H4 (cell line): ENCODE data around the gene KANK2. TPM values are rescaled to one million over a fixed set of nuclear protein-coding genes. Genes with fewer than 3 reads are reported as not detected.

Experiments used
- DNase-seq: peaks from one replicate; pipeline ENCODE4 v3.0.0-alpha.2; 2015; ENCODE audit warnings: low spot score
- total RNA-seq: library from RNA; depleted of rRNA; stranded (reverse); fragments of >200 nt; shearing (Covaris generic); gene quantifications from 2 replicates; pipeline ENCODE4 v1.2.3, GENCODE V29; 2014; rRNA removed

KANK2 gene
- total RNA-seq: 63.8 and 79.8 TPM in 2 replicates

GRCh38 chr19:11197291-11198174 lies at the start of gene KANK2:
Gene KANK2 (minus strand): TSS chr19:11197545. CDS start chr19:11194511, 3,034 bp downstream.
- peak; percentile 60 for DNase-seq

DNA sequence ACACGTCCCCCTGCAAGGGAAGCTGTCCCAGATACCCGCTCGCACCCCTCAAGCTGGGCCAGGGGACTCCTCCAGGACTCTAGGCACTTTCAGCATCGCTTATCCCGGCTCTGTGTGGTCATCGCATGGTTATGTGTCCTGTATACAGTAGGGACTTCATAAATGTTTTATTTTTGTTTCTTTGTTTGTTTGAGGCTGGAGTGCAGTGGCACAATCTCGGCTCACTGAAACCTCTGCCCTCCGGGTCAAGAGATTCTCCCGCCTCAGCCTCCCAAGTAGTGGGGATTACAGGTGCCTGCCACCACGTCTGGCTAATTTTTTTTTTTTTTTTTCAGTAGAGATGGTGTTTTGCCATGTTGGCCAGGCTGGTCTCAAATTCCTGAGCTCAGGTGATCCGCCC lies 49.6 kb upstream of the KANK2 start:
- DNase-seq: no peak

- no peak for DNase-seq
These were observed 47.7 kb upstream of the KANK2 start for GRCh38 chr19:11244846-11245589.

DNA sequence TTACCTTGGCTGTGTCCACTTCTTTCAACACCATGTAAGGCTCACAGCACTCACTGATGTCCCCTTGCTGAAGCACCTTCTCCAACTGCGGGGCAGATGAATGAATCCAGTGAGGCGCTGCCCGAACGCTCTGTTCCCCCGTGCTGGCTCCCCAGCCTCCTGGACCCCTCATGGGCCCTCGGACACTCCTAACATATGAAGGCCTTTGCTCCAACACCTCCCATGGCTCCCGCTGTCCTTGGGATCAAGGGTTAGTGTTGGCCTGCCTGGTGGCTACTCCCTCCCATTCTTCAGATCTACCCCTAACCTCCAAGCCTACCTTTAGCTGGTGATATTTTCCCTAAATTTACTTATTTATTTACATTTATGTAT lies 46.4 kb upstream of the KANK2 start:
- DNase-seq: no peak

DNA sequence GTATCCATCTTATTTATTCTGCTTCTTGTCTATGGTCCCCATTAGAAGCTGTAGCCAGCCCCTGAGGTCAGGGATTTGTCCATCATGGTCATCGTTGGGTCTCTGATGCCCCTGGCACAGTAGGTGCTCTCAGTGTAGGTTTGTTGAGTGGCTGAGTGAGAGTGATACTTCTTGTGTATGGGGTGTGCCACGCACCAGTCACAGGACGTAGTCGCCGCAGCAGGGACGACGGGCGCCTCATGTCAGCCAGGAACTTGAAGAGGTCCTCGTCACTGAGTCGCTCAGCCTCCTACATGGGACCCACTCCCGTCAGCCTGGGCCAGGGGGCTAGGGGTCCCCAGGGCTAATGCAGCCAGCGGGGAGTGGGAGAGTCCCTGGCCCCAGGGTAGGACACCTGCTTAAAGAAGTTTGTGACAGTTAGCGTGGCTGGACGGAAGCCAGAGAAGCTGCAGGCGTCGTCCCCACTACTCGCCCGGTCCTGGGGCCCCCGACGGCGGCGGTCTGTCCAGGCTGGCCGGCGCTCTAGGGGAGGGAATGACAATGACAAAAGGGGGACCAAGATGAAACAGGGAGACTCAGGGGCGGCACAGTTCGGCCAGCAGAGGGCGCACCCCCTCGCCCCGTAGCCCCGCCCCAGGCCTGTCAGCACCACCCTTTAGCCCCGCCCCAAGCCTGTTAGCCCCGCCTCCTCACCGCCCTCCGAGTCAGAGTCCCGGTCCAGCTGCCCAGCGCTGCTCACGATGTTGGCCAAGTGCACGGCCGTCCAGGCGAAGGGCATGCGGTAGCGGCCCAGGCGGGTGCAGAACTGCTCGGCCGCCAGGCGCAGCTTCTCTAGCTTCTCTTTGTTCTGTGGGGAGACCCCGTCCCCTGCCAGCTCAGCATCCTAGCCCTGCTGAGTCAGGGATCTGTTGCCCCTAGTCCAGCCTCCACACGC lies 45.8 kb upstream of the KANK2 start:
- DNase-seq: peak; percentile 69

DNA sequence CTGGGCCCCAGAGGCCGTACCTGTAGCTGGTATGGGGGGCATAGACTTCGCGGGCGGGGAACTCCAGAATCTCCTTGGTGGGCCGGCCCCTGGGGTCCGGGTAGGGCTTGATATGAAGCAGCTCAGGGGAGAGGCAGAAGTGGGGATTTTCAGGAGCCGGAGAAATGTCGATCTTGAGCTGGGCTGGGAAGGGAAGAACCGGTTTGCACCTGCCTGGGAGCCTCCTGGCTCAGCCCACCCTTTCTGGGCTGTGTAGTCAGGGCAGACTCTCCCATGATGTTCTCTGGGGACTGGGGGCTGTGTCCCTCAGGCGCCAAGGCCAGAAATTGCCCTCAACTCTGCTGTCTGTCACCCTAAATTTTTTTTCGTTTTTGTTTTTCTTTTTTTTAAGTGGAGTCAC lies 44.7 kb upstream of the KANK2 start:
- no peak for DNase-seq

GRCh38 chr19:11240008-11240444 lies 42.7 kb upstream of the KANK2 start:
- no peak for DNase-seq

DNA sequence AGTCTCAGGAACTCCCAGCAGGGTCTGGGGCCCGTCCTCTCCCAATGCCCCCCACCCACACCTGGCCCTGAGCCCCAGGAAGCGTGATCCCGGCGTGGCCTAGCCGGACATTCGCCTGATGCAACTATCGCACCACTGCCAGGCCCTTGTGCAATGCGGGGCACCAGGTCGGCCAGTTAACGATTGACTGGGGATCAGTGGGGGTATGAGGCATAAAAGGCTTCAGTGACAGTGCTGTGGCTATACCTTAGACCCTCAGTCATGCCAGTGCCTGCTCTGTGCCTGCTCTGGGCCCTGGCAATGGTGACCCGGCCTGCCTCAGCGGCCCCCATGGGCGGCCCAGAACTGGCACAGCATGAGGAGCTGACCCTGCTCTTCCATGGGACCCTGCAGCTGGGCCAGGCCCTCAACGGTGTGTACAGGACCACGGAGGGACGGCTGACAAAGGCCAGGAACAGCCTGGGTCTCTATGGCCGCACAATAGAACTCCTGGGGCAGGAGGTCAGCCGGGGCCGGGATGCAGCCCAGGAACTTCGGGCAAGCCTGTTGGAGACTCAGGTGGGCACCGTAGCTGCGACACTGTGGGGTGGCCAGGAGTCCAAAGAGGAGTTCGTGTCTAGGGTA lies 42.1 kb upstream of the KANK2 start, which contains the start of gene ANGPTL8:
Gene ANGPTL8 (plus strand): TSS at position 243 of the 624 bp plus-strand sequence. CDS start 19 bp downstream, at position 262.
- DNase-seq: no peak

DNA sequence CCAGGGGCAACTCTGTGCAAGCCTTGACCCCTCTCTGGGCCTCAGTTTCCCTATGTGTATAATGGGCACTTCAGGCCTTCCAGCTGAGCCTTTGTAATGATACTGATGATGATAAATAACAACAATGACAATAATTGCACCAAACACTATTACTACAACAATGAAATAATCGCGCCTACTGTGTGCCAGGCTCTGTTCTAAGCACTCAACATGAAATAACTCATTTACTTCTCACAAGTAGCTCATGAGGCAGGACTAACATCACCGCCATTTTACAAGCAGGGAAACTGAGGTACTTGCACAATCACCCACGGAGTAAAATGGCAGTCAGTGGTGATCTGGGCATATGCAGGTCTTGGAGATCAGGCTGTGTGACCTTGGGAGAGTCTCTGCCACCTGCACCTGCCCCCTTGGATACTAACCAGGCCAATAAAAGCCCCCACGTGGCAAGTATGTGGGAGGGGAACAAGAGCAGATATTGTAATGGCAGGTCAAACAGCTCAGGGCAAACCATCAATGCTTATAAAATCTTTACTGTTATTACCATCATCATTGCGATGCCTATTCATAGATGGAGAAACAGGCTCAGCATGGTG lies 41.5 kb upstream of the KANK2 start:
- no peak for DNase-seq

DNA sequence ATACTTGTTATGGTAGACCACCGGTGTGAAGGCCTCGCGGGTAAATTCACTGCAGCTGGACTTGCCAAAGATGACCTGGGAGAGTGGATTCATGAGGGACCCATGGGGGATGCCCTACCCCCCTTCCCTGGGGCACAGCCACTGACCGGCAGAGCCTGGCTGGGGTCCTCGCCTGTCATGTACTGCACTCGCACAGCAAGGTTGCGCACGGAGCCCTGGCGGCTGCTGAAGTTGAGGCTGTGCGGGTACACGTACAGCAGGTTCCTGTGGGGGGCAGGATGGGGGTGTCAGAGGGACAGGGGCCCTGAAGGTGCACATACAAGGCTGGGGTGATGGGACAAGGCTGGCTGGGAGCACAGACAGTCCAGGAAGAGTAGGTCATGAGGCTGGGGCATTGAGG lies 40.7 kb upstream of the KANK2 start:
- DNase-seq: no peak

DNA sequence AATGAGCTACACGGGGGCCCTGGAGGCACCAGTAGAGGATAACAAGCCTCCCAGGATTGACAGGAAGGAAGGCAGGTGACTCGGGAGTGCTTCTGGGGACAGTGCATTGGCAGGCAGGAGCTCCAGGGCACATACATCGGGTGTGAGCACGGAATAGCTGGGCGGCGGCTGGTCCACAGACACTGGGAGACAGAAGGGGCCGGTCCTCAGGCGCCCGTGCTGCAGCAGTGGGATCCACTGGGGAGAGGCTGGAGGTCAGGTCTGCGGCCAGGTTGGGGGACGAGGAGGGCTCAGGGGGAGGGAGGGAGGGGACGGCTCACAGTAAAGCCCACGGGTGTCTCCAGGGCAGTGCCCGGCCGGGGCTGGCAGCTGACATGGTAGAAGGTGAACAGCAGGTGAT lies 40.0 kb upstream of the KANK2 start:
- no peak for DNase-seq

DNA sequence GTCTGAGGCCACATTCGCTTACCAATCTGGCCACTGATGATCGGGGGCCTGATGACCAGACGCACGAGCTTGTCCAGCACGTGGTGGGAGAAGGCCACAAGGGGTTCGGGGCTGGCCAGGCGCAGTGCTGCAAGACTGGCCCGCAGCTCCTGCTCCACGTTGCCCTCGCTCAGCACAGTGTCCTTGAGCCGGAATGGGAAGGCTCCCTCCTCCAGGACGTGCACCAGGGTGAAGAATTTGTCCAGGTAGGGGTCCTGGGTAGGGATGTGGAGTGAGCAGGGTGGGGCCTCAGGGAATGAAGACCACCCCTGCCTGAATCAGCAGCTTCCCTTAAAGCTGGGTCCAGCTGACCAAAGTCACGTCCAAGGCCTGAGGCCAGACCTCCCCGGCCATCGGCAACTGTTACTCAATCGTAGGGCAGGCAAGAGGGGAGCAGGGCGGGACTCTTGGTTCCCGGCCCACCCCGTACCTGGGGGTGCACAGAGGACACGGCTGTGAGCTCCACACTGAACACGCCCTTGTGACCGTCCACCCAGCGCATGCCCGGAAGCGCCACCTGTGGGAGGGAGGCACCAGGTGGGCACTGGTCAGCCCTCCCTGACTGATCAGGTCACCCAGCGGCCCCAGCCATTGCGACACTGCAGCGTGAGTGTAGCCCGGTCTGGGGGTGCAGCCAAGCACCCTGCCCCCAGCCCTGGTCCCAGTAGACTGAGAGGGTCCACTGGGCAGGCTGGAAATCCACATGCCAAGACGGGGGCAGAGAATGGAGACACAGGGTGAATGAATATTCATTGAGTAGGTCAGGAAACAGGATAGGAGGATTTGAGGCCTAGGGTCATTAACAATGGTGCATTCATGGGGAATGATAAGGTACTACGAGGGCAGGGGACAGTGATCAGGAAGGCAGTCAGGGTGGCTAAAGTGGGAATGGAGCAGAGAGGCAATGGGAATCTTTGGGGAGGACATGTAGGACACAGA lies 39.3 kb upstream of the KANK2 start:
- DNase-seq: no peak

DNA sequence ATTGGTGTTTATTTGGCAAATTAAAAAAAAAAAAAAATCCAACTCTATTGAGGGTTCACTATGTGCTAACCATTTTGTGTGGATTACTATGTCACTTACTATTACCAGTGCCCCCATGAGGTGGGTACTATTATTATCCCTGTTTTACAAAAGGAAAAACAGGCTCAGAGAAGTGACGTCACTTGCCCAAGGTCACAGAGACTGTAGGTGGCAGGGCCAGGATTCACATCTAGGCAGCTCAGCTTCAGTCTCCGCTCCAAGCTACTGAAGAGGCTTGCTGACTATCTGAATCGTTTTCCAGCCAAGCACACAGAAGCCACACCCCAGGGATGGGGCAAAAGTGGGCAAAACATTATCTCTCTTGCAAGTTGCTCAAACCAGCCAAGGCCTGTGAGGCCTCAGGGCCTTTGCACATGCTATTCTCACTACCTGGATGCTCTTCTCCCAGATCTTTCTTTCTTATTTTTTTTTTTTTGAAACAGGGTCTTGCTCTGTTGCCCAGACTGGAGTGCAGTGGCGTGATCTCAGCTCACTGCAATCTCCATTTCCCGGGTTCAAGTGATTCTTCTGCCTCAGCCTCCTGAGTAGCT lies 37.2 kb upstream of the KANK2 start:
- no peak for DNase-seq

DNA sequence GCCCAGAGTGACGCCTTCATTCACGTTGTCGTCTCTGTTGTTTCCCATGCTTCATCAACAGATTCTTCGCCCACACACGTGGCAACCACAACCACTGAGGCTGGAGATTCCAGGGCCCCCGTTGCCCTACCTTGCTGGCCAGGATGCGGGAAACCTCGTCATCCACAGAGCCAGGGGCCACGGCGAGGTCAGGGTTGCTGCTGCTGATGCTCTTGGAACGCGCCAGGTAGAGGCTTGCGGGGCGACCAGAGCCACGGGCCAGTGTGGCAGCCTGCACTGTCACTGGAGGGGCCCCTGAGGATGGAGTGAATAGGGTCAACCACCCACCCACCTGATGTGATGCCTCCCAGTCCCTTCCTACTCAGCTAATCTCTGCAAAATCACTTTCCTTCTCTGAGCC lies 35.7 kb upstream of the KANK2 start:
- no peak for DNase-seq

DNA sequence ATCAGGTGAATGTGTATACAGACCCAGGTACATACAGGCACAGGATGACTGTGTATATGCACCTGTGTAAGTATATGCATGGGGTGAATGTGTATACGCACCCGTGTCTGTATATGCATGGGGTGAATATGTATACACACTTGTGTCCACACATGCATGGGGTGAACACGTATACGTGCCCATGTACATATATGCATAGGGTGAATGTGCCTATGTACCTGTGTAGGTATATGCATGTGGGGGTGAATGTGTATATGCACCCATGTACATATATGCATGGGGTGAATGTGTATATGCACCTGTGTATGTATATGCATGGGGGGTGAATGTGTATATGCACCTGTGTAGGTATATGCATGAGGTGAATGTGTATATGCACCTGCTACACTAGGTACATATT lies 35.2 kb upstream of the KANK2 start:
- DNase-seq: no peak

- DNase-seq: no peak
These were observed 33.5 kb upstream of the KANK2 start for GRCh38 chr19:11230621-11231386.

GRCh38 chr19:11227195-11227886 lies 30.0 kb upstream of the KANK2 start:
- no peak for DNase-seq

DNA sequence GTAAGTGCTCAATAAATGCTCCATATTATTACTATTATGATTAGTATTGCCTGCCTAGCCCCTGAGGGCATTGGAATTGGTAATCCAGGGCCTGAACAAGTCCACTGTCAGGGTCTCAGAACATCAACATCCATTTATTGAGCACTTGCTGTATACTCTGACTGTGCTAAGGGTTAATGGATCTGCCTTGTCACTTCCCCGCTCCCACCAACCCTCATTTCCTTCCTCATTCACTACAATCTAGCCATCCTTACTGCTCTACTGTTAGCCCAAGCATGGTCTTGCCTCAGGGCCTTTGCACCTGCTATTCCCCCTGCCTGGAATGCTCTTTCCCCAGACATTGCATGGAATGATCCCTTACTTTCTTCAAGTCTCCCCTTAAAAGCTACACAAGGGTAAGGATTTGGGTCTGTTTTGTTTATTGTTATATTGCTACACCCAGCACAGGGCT lies 29.4 kb upstream of the KANK2 start:
- DNase-seq: no peak
